GM18498 (cell line): ENCODE results near the gene ARAF.
"Not testable (repeated sequence)": the region's sequence is repeated elsewhere in the genome, so short reads cannot be mapped to it uniquely, and the experiment has no call there.

Source experiments
- ATAC-seq: cut with Tn5 transposase; IDR thresholded peaks from one replicate; pipeline ENCODE4 v1.9.1; 2021; ENCODE audit warnings: mild to moderate bottlenecking, moderate library complexity; ENCODE audit not compliant: unreplicated experiment

Gene ARAF

GRCh38 chrX:47584714-47585113 is 23.7 kb downstream of the ARAF start:
- ATAC-seq, result no peak

GRCh38 chrX:47585273-47585672 is 24.3 kb downstream of the ARAF start:
- no peak for ATAC-seq

- no peak for ATAC-seq
Observed at GRCh38 chrX:47586043-47586787, 25.2 kb downstream of the ARAF start.

DNA sequence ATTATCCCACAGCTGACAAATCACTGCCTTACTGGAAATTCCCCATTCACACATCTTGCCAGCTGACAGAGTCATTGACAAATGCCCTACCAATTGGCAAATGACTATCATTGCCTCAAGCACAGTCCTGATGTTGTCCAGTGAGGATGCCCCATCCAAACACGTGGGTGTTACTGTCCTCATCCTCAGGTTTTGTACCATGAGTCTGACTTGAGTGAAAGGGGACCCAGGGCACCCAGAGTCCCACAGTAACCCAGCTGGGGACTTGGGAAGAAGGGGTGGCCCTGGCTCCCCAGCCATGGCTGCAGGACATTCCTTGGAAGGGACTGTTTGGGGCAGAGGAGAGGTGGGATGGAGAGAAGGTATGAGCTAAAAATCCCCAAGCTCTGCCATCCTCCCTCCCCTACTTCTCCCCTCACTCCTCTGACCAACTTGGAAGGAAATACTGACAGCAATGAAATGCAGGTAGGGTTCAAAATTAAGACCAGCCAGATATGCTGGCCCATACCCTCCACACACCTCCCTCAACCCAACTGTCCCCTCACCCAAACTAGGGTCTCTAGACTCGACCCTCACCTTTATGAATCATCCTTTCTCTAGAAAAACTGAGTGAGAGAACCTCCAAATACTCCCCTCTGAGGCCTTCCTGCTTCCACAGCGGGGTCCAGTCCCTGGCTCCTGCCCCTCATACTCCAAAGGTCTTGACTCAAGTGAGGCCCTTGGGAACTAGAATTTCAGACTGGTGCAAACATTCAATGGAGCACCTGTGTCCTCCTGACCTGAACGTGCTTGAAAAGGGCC is 26.3 kb downstream of the ARAF start:
- ATAC-seq, result no peak

GRCh38 chrX:47587906-47588735 is 27.1 kb downstream of the ARAF start:
- no peak for ATAC-seq

DNA sequence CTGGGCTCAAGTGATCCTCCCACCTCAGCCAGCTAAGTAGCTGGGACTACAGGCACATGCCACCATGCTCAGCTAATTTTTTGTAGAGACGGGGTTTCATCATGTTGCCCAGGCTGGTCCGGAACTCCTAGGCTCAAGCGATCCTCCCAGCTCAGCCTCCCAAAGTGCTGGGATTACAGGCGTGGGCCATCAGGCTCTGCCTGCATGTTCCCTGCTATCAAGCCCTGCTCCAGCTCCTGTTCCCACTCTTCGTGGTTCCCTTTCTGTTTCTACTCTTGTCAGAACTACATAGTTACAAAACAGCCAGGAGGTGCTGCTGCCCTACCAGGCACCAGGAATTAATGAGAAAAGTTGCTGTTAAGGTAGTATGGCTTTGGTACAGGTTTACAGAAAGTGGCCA is 30.0 kb downstream of the ARAF start:
- ATAC-seq, result no peak

DNA sequence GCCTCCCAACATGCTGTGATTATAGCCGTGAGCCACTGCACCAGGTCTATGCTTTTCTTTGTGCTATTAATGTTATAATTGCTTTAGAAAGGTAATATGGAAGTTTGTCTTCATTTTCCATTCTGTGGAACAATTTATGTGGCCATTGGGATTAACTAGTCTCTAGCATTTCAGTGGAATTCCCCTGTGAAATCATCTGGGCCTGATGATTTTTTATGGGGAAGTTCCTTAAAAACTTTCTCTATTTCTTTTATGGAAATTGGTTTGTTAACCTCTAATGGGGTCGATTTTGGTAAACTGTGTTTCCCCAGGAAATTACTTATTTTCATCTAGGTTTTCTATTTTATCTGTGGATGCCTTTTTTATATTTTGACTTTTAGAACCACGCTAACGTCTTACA is 32.5 kb downstream of the ARAF start:
- ATAC-seq, result no peak

- ATAC-seq, result no peak
Observed at GRCh38 chrX:47595716-47596251, 34.8 kb downstream of the ARAF start.

GRCh38 chrX:47596256-47596655 is 35.3 kb downstream of the ARAF start:
- ATAC-seq, result no peak

- ATAC-seq, result no peak
Observed at GRCh38 chrX:47597222-47597621, 36.2 kb downstream of the ARAF start.

- not testable (repeated sequence) for ATAC-seq
Observed at GRCh38 chrX:47603125-47603524, 42.1 kb downstream of the ARAF start.

DNA sequence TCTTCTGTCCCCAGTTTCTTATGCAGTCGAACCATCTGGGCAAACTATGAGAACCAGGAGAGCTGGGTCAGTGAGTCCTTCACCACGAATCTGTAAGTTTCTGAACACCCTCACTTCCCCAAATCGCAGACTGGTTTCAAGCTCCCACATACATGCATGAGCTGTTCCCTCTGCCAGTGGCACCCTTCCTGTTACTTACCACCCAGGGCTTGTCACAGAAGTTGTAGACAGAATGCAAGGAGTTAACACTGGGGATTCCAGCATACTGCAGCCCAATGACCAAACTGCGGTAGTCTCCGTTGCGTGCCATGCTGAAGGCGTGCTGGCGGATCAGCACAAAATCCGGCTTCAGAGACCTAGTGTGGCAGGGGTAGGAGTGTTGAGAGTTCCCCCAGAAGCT is 44.0 kb downstream of the ARAF start:
- ATAC-seq, result no peak

DNA sequence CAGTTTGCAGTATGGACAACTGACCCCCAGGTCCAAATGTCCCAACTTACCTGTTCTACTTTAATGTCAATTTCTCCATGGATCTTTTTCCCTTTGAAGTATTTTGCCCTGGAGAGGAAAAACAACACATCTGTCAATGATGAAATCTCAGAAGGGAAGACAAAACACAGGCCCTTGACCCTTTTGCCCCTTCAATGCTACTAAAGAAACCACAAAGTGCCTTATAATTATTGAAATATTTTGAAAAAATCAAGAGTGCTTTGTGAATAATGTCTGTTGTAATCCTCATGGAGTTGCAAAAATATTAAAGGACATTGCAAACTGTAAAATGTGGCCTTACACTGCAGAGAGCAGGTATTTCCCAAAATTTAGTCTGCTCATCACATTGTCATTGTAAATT is 46.1 kb downstream of the ARAF start:
- ATAC-seq, result no peak

- no peak for ATAC-seq
Observed at GRCh38 chrX:47608130-47608810, 47.3 kb downstream of the ARAF start.

DNA sequence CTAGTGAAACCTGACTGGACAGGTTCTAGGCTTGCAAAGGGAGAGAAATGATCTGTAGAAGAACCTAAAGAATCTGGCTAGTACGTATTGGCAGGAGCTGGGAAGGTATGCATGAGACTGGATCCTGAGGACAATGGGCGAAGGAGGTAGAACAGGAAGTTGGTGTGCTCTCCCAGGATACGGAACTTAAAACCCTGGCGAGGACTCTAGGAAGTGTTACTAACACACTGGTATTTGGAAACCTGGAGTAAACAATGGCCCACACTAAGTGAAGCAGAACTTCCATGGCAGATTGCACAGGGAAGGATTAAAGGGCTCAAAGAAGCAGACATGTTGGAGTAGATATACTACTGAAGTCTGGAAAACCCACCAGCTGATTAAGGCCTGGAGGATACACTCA is 49.5 kb downstream of the ARAF start:
- no peak for ATAC-seq

- ATAC-seq, result no peak
Observed at GRCh38 chrX:47611489-47611888, 50.5 kb downstream of the ARAF start.

- no peak for ATAC-seq
Observed at GRCh38 chrX:47611926-47612325, 50.9 kb downstream of the ARAF start.

GRCh38 chrX:47612418-47612817 is 51.4 kb downstream of the ARAF start:
- no peak for ATAC-seq

GRCh38 chrX:47613082-47613481 is 52.1 kb downstream of the ARAF start:
- ATAC-seq, result no peak

DNA sequence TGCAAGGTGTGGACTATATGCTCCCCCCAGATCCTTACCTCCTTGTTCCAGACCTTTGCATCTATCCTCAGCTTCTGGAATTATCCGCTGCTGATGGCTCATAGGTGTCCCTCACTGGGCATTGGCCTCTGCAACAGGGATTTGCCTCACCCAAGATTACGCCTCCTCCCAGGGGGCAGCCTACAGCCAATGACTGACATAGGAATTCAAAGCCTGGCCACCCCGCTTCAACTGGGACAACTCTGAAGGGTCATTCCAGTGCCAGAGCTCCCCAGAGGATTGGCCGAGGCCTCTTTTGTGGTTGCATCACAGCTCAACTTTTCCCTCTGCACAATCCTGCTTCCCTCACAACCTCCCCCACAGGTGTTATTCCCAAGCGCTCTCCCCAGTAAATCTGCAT is 53.6 kb downstream of the ARAF start:
- ATAC-seq, result no peak
